GM11168 (cell line): ENCODE results near the gene SCYL3.
"Not testable (repeated sequence)": the region's sequence is repeated elsewhere in the genome, so short reads cannot be mapped to it uniquely, and the experiment has no call there.

Experiments
- in situ Hi-C: fragments of 300-500 bp; cut with MboI; formaldehyde crosslinking; loops from one replicate; pipeline ENCODE4 v1.12.0; 2022; ENCODE audit warnings: low sequenced_read_pairs; ENCODE audit not compliant: unreplicated experiment

Gene SCYL3

DNA sequence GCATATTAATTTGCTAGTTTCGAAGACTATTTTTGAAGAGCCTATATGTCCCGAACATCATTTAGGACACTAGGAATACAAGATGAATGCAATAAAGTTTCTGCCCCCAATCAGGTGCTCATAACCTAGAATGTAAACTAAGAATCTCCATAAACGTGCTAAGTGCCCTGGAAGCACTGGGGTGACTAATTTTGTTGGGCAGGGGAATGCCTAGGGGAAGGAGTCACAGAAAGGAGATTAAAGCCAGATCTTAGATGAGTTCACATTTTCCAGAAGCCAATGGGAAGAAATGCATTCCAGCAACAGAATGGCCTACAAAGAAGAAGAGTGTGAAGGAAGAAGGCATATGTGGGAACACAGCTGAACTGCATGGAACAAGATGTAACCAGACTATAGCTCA, 19.5 kb downstream of the SCYL3 start:
- in situ Hi-C loops: no loop called here

DNA sequence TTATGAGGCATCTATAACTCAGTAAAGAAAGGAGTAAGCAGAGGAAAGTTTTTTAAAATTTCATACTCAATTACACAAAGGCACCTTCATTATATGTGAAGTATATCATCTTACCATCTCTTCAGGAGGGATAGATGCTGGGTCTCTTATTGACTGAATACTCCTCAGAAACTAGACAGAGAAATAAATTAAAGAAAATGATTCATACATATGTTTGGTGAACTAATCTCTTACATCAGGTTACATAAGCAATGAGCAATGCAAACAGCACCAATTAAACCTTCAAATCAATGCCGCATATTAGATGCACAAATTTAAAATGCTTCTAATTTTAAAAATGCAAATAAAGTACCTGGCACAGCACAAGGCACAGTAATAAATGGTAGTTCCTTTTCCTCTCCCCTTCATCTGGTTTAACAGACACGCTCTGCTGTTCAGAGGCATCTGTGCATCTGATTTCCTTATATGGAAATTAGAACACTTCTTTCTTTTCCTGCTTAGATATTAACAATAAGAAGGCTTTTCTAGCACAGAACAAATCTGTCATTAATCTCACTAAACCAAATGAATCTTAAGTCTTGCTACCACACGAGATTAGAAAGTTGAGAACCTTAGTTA, 20.0 kb downstream of the SCYL3 start:
- in situ Hi-C loops: no loop called here

DNA sequence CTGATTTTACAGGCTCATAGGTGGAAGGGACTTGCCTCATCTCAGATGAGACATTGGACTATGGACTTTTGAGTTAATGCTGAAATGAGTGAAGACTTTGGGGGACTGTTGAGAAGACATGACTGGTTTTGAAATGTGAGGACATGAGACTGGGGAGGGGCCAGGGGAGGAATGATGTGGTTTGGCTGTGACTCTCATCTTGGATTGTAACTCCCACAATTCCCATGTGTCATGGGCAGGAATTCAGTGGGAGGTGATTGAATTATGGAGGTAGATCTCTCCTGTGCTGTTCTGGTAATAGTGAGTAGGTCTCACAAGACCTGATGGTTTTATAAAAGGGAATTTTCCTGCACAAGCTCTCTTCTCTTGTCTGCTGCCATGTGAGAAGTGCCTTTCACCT, 20.8 kb downstream of the SCYL3 start:
- in situ Hi-C loops: no loop called here

DNA sequence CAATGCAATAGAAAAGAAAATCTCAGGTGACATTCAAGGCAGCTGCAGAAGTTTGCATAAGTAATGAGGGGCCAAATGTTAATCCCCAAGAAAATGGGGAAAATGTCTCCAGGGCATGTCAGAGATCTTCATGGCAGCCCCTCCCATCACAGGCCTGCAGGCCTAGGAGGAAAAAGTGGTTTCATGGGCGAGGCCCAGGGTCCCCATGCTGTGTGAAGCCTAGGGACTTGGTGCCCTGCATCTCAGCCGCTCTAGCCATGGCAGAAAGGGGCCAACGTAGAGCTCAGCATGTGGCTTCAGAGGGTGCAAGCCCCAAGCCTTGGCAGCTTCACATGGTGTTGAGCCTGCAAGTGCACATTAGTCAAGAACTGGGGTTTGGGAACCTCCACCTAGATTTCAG, 21.7 kb downstream of the SCYL3 start:
- in situ Hi-C loops: not testable (repeated sequence)

DNA sequence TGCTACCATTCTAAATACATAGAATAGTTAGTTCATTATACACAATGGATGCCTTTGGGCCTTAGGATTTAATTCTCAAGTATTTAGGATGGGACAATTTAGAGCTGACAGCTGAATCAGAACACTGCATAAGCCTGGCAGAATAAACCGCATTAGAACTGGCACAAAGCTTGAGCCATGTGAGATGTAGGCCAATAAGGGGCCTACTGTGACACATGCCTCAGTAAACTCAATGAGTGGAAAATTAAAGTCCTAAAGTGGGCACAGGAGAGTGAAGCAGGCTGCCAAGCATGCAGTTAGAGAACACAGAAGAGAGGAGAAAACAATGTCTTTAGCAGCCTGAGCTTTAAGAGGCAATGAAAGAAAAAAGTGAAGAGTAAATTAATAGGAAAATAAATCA, 24.3 kb downstream of the SCYL3 start:
- in situ Hi-C loops: no loop called here

DNA sequence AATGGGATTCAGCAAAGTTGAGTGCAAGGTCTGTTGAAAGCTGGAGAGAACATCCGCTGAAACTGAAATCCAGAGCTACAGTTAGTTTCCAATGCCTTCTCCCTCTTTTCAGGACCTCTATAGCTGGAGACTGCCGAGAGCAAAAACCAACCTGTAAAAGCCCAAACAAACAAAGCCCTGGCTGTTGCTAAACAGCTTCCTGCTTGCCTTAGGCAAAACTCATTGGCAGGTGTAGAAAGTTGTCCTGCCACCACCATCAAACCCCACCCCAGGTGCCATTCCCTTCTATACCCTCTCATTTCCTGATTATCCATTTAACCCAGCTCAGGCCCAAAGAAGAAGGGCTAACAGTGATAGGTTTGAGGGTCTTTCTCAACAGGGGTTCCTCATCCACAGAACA, 24.7 kb downstream of the SCYL3 start:
- in situ Hi-C loops: no loop called here

DNA sequence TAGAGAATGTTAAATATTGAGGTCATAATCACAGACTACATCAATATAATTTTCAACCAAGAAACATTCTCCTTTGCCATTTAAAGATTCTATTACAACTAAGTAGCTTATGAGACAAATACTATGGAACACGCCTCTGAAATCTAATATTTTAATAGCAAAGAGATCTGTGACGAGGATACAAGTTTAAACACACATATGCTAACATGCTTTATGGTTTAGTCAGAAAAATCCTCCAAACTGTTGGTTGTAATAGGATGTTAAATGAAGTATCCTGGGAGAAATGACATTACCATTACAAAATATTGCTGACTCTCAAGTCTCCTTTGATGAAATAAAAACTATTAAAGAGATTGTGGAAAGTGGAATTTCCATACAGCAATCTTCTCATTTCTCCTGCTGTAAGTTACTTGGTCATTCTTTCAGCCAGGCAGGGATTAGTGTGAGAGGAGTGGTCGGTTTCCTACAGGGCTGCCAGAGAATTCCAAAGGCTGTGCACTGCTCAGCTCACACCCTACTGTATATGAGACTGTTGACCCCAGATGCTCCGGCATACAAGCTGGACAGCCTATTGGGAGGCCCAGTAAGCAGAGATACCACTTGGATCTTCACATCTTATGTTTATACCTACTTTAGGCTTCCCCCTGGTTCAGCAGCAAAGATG, 26.6 kb downstream of the SCYL3 start:
- in situ Hi-C loops: no loop called here

DNA sequence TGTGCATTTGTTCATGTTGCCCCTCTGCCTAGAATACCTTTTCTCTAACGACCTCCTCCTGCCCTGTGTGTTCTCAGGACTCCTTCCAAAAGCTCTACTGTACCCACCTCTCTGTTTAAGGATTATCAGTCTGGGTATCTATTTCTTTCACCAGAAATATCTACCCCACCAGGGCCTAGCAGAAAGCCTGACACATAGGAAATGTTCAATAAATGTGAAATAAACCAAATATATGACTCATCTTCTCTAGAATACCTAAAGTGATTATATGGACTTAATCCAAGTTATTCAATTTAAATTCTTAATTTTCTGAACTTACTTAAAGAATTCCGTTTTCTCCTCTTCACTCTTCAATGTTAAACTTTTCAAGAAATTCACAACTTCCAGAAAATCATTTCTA, 27.1 kb downstream of the SCYL3 start:
- in situ Hi-C loops: no loop called here

DNA sequence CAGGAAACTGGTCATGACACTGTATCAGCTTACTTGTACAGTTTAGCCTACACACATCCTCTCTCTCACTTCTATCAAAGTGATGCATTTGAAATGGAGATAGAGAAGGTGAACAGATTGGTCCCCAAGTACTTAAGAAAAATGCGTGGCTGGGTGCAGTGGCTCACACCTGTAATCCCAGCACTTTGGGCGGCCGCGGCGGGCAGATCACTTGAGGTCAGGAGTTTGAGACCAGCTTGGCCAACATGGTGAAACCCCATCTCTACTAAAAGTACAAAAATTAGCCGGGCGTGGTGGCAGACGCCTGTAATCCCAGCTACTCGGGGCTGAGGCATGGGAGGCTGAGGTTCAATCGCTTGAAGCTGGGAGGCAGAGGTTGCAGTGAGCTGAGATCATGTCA, 29.2 kb downstream of the SCYL3 start:
- in situ Hi-C loops: not testable (repeated sequence)

DNA sequence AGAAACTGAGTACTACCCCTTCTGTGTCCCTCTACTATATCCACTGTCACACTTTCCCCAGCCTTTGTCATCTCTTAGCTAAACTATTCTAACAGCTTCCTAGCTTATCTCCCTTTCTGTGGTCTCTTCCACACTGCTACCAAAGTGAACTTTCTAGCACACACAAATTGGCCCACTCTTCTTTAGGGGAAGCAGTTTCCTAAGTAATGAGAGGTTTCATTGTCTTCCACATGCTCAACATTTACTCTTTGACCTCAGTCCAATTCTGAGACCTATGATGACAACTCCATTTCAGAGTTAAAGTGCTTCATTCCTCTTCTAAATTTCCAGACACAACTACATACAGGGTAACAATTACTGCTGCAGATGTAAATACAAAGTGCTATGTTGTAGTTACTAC, 32.9 kb downstream of the SCYL3 start:
- in situ Hi-C loops: no loop called here

DNA sequence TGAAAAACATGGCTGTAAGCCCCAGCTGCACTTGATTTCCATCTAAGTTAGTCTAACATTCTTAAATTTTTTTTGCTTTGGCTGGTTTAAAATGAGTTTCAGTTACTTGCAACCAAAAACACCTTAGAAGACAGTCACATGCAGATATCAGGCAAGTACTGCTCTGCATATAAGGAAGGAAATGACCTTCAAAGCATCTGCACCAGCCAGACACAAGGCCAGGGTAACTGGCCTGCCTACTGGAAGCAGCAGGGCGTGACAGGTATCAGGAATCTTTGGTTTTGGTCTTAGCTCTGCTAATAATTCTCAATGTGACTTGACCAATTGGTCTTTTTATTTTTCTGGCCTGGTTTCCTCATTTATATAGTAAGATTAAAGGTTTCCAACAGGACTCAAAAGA, 33.5 kb downstream of the SCYL3 start:
- in situ Hi-C loops: no loop called here

DNA sequence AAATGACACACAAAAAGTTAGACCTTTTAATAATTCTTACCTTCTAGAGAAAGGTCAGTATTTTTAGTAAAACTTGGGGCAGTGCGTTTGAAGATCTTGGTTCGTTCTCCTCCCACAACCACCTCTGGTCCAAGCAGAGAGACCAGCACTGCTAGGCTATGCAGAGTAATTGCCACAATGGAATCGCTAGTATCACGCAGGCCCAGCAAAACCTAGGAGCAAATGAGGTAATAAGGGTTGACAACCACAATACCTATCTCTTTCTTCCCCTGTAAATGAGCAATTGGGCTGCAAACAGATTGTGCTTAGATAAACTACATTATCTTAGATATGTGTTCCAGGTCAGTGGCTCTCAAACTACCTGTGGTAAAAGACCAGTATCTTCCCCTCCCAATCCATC, 34.7 kb downstream of the SCYL3 start:
- in situ Hi-C loops: no loop called here

DNA sequence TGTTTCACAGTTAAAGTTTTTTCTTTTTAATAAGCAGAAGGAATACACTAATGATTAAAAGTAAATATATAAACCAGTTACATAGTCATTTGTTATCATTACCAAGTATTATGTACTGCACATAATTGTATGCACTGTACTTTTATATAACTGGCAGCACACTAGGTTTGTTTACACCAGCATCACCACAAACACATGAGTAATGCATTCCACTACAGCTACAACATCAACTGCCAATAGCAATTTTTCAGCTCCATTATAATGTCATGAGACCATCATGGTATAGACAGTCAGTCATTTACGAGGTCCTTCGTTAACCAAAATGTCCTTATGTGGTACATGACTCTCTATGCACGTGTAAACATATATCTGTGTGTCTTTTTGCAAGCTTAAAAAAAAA, 35.2 kb downstream of the SCYL3 start:
- in situ Hi-C loops: no loop called here

DNA sequence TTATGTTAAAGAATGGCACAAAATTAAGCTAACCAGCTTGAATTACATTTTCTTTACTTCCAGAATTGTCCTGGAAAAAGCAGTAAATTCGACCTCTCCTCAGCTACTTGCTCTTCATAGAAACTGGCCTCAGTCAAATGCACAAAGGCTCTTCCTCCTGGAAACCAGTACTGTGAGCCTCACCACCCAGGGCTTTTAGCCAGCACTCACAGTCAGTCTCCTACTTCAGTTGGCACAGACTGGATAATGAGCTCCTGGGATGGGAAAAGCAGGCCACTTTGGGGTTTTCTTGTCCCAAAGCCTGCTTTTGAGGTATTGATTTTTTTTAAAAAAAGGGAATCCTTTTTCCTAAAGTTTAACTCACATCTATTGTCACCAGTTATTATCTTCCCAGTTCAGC, 40.4 kb downstream of the SCYL3 start:
- in situ Hi-C loops: no loop called here

DNA sequence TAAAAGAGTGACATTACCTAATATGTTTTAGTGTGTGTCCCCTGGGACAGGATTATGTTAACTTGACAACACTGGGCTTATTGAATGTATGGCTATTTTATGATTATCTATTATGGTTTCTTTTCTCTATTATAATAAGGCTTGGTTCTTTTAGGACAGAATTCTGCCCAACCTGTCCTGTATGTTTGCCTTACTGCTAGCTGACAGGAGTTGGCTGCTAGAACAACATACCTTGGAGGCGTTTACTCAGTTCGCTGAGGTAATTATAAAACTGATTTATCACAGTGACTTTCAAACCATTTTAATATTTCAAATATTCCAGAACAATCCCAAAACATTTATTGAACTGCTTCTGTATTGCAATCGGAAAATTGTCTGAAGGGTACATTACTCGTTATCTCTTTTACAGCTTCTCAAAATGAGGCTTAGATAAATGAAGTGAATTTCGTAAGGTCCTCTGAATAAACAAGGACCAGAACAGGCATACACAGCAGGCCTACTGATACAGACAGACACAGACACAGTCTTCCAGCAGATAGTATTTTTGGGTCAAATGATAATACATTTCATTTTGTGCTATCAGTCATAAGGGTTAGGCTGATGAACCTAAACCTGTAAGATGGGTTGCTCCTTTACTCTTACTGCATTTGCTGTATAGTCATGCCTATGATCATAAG, 44.2 kb downstream of the SCYL3 start:
- in situ Hi-C loops: no loop called here

DNA sequence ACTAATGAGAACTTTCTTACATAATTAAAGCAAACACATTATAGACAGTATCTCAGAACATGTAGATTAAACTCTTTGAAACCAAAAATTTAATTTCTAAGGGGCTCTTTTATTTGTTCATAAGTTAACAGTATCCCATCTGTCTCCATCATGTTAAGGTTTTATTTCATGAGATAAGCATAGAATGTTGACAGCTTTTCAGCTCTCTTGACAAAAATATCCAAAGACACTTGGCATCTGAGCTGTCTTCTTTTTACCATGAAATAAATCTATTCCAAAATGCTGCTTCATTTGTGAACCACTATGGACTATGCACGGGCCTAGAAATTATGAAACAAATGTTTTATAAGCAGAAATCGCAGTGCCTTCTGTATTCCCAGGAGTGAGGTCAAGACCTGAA, 45.2 kb downstream of the SCYL3 start:
- in situ Hi-C loops: no loop called here

DNA sequence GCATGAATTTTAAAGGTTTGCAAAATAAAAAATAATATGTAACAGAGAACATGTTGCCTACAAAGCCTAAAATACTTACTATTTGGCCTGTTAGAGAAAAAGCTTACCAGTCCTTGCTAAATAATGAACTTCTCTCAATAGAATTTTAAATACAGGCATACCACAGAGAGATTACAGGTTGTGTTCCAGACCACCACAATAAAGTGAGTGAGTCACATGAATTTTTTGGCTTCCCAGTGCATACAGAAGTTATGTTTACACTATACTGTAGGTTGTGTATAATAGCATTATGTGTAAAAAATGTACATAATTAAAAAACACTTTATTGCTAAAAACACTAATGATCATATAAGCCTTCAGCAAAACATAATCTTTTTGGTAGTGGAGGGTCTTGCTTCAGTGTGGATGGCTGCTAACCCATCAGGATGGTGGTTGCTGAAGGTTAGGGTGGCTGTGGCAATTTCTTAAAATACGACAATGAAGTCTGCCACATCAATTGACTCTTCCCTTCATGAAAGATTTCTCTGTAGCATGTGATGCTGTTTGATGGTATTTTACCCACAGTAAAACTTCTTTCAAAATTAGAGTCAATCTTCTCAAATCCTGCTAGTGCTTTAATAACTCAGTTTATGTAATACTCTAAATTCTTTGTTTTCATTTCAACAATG, 48.6 kb downstream of the SCYL3 start:
- in situ Hi-C loops: no loop called here

DNA sequence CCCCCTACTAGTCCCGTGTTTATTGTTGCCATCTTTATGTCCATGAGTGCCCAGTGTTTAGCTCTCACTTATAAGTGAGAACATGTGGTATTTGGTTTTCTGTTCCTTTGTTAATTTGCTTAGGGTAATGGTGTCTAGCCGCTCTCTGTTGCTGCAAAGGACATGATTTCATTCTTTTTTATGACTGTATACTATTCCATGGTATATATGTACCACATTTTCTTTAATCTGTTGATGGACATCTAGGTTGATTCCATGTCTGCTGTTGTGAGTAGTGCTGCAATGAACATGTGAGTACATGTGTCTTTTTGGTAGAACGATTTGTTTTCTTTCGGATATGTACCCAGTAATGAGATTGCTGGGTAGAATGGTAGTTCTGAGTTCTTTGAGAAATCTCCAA, 54.8 kb downstream of the SCYL3 start:
- in situ Hi-C loops: no loop called here

DNA sequence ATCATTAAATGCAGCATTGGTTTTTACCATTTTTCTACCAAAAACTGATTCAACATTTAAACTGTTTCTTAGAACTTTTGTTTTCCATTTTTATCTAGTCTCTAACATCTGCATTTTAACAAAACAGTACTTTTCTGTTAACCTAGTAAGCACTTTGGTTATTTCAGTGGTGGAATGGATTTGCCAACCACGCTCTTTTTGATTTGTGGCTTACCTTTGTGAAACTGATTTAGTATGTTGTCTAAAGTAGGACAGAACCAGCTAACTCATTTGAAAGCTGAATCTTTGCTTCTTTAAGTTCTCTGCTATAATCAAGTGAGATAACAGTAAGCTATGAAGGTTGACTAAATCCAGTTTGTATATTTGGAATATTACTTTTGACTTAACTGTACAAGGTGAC, 57.5 kb downstream of the SCYL3 start:
- in situ Hi-C loops: no loop called here

DNA sequence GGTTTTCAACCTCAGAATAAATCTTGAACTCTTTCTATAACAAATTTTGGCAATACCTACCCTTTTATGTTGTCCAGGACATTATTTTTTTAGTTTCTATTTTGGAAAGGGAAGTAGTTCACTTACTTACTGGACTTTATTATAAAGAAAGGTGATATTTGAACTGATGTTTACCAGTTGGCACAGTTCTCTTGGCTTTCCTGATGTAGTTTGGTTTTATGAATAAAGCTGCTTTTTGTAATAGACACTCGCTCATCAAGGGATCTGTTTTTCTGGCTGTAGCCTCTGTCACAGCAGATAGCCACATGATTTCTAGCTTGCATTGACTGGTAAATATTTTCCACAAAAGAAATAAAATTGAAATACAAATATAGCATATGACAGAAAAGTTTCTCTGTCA, 58.0 kb downstream of the SCYL3 start:
- in situ Hi-C loops: no loop called here

DNA sequence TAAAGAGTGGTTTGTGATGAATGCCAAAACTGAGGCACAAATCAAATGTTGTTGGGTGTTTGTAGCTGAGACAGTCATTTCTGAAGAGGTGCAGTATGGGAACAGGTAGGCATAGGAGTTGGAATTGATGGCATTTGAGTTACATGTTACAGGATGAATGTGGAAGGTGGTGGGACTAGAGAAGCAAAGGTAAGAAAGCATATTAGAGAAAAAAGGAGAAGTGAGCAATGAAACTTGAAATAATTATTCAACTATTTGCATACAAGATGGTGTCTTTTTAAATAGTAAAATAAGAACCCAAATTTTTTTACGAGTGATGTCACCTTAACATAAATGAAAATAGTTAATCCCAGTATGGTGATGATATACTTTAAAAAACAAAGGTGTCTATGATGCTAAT, 58.8 kb downstream of the SCYL3 start:
- in situ Hi-C loops: no loop called here
